Measurements from ENCODE around the gene GAS7. TPM values are rescaled to one million over a fixed set of nuclear protein-coding genes. Genes with fewer than 3 reads are reported as not detected.

The GAS7 gene
- total and polyA plus RNA-seq, 10 of the 15 experiments (the other 5 are each of a cell fraction or from before 2014, with no cell fraction given) = 2.3 to 53.4 (median 24.0) TPM

DNA sequence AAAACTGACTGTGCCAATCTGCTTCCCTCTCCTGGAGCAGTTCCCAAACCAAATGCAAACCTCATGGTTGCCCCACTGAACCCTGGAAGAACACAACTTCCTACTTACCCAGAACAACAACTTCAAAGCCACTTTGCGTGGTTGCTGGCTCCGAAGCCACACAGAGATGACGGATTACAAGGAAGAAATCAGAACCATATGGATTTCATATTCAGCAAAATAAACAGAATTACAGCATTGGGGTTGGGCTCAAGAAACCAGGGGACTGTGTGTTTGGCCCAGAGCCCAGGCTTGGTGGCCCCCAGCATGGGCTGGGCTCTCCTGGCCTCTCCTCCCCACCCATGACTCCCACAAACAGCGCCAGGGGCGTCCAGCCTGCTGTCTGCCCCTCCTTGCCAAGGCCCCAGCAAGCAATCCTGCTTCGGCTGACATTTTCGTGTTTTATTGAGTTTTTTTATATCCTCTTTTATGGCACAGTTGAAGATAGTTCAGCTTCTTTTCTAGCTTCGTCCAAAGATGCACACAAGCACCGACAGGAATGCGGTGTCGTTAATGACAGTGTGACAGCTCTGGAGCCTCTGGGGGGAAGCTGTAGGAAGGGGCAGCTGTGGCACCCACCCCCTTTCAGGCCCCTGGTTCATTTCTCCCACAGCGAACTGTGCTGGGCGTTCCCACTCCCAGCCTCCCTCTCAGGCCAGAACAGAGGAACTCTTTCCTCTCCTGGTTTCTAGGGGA is 137.1 kb downstream of the GAS7 start:
- Histone ChIP-seq H3K4me1 (ENCODE audit: control insufficient read depth, insufficient read depth, low read length) (peaks cover 51% of the 10 kb centered on the region), H3K4me3 (no peak overlapping the region), H2AFZ (ENCODE audit: control insufficient read depth, low read depth, low read length) (no peak overlapping the region), H4K20me1 (ENCODE audit: control insufficient read depth, insufficient read depth) (no peaks in the 10 kb centered on the region), H3K79me2 (ENCODE audit: control insufficient read depth, insufficient read depth, low read length) (no peaks in the 10 kb centered on the region), H3K27me3 (replicated peaks in 1 of 2; ENCODE audit: control insufficient read depth in 2 of 2, insufficient read depth in 2 of 2, low read length in 1 of 2) (no peaks in the 10 kb centered on the region), H3K36me3 (ENCODE audit: control insufficient read depth in 2 of 2, insufficient read depth in 2 of 2, low read length in 1 of 2) (no peaks in the 10 kb centered on the region), H3K9me3 (replicated peaks; ENCODE audit: control insufficient read depth, insufficient read depth, low read length) (peaks cover 4% of the 10 kb centered on the region; the same call in 1 of the 3 replicates), H3K9ac (ENCODE audit: control insufficient read depth, insufficient read depth, low read length) (no peak overlapping the region), H3K27ac (ENCODE audit: control insufficient read depth, insufficient read depth) (no peak overlapping the region), H3K4me2 (ENCODE audit: control insufficient read depth, insufficient read depth) (no peak overlapping the region)
- ChIA-PET RAD21 (ENCODE audit: unreplicated experiment) (no interaction called here), POLR2A (no interaction called here), SMC1A (ENCODE audit: uncharacterized antibody, unreplicated experiment) (no interaction called here), CTCF (no interaction called here)
- WGBS (ENCODE audit: insufficient coverage, insufficient replicate concordance, low lambda C conversion rate, missing lambda C conversion rate) = 97% methylated on average over 13 of the region's 13 CpGs
- intact Hi-C loops (cut with micrococcal nuclease; ENCODE audit: unreplicated experiment) (no loop called here), in situ Hi-C loops (cut with MboI) (no loop called here)
- FAIRE-seq (no peak), DNase-seq (ENCODE audit: low read depth, low spot score) (no peak), ATAC-seq (no peak)
- TF ChIP-seq NR2C1 (IDR thresholded peaks at IDR 0.05) (no peak), CBFB (IDR thresholded peaks at IDR 0.05; ENCODE audit: low read depth) (no peak), ZBED1 (IDR thresholded peaks at IDR 0.05; ENCODE audit: borderline replicate concordance) (no peak), ETV6 (conservative IDR thresholded peaks at IDR 0.05 in 1 of 2, IDR thresholded peaks at IDR 0.05 in 1 of 2; ENCODE audit: borderline replicate concordance in 1 of 2, low read depth in 1 of 2) (no peak), HDAC6 (IDR thresholded peaks at IDR 0.05; ENCODE audit: unreplicated experiment) (no peak), HDAC2 (IDR thresholded peaks at IDR 0.05) (no peak), ZNF207 (IDR thresholded peaks at IDR 0.05; ENCODE audit: borderline replicate concordance) (no peak), NFXL1 (IDR thresholded peaks at IDR 0.05; ENCODE audit: borderline replicate concordance) (no peak), JUND (IDR thresholded peaks at IDR 0.05; ENCODE audit: low read depth, low read length) (no peak), SRF (IDR thresholded peaks at IDR 0.05; ENCODE audit: low read depth in 2 of 2, low read length in 2 of 2) (no peak), RCOR1 (conservative IDR thresholded peaks at IDR 0.05; ENCODE audit: low read depth, low read length) (no peak), STAT1 (conservative IDR thresholded peaks at IDR 0.05) (no peak), MTA3 (IDR thresholded peaks at IDR 0.05; ENCODE audit: borderline replicate concordance, low read length) (no peak), CEBPB (IDR thresholded peaks at IDR 0.05; ENCODE audit: borderline replicate concordance in 1 of 2, low read depth in 2 of 2, low read length in 2 of 2) (no peak), NFIC (IDR thresholded peaks at IDR 0.05; ENCODE audit: low read depth, low read length) (no peak)
- TF ChIP-seq, protein P1, sequence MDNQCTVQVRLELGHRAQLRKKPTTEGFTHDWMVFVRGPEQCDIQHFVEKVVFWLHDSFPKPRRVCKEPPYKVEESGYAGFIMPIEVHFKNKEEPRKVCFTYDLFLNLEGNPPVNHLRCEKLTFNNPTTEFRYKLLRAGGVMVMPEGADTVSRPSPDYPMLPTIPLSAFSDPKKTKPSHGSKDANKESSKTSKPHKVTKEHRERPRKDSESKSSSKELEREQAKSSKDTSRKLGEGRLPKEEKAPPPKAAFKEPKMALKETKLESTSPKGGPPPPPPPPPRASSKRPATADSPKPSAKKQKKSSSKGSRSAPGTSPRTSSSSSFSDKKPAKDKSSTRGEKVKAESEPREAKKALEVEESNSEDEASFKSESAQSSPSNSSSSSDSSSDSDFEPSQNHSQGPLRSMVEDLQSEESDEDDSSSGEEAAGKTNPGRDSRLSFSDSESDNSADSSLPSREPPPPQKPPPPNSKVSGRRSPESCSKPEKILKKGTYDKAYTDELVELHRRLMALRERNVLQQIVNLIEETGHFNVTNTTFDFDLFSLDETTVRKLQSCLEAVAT (IDR thresholded peaks at IDR 0.05) = no peak
- TF ChIP-seq, protein P2, sequence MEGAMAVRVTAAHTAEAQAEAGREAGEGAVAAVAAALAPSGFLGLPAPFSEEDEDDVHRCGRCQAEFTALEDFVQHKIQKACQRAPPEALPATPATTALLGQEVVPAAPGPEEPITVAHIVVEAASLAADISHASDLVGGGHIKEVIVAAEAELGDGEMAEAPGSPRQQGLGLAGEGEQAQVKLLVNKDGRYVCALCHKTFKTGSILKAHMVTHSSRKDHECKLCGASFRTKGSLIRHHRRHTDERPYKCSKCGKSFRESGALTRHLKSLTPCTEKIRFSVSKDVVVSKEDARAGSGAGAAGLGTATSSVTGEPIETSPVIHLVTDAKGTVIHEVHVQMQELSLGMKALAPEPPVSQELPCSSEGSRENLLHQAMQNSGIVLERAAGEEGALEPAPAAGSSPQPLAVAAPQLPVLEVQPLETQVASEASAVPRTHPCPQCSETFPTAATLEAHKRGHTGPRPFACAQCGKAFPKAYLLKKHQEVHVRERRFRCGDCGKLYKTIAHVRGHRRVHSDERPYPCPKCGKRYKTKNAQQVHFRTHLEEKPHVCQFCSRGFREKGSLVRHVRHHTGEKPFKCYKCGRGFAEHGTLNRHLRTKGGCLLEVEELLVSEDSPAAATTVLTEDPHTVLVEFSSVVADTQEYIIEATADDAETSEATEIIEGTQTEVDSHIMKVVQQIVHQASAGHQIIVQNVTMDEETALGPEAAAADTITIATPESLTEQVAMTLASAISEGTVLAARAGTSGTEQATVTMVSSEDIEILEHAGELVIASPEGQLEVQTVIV (IDR thresholded peaks at IDR 0.05; ENCODE audit: borderline replicate concordance, partially characterized antibody) = no peak
- TF ChIP-seq, protein P3, sequence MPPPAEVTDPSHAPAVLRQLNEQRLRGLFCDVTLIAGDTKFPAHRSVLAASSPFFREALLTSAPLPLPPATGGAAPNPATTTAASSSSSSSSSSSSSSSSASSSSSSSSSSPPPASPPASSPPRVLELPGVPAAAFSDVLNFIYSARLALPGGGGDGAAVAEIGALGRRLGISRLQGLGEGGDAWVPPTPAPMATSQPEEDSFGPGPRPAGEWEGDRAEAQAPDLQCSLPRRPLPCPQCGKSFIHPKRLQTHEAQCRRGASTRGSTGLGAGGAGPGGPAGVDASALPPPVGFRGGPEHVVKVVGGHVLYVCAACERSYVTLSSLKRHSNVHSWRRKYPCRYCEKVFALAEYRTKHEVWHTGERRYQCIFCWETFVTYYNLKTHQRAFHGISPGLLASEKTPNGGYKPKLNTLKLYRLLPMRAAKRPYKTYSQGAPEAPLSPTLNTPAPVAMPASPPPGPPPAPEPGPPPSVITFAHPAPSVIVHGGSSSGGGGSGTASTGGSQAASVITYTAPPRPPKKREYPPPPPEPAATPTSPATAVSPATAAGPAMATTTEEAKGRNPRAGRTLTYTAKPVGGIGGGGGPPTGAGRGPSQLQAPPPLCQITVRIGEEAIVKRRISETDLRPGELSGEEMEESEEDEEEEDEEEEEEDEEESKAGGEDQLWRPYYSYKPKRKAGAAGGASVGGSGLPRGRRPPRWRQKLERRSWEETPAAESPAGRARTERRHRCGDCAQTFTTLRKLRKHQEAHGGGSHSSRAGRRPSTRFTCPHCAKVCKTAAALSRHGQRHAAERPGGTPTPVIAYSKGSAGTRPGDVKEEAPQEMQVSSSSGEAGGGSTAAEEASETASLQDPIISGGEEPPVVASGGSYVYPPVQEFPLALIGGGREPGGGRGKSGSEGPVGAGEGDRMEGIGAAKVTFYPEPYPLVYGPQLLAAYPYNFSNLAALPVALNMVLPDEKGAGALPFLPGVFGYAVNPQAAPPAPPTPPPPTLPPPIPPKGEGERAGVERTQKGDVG (CRISPR knock-in tag; IDR thresholded peaks at IDR 0.05) = no peak
- BruUV-seq (replicated peaks) = no TSS peak
